ENCODE results near the gene TRNAU1AP.

GRCh38 chr1:28509705-28510272 is 43.1 kb upstream of the TRNAU1AP start:
- no peak for TF ChIP-seq EZH2 (IDR thresholded peaks at IDR 0.05; ENCODE audit: low read depth)
- TF ChIP-seq, protein P1, sequence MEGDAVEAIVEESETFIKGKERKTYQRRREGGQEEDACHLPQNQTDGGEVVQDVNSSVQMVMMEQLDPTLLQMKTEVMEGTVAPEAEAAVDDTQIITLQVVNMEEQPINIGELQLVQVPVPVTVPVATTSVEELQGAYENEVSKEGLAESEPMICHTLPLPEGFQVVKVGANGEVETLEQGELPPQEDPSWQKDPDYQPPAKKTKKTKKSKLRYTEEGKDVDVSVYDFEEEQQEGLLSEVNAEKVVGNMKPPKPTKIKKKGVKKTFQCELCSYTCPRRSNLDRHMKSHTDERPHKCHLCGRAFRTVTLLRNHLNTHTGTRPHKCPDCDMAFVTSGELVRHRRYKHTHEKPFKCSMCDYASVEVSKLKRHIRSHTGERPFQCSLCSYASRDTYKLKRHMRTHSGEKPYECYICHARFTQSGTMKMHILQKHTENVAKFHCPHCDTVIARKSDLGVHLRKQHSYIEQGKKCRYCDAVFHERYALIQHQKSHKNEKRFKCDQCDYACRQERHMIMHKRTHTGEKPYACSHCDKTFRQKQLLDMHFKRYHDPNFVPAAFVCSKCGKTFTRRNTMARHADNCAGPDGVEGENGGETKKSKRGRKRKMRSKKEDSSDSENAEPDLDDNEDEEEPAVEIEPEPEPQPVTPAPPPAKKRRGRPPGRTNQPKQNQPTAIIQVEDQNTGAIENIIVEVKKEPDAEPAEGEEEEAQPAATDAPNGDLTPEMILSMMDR (conservative IDR thresholded peaks at IDR 0.05), result no peak

All from PC-9 (cell line).